Brain microvascular endothelial cell (primary cell): ENCODE results near the gene BCL7B.

Experiments
- DNase-seq: peaks from one replicate; pipeline ENCODE4 v3.0.0-alpha.2; 2020
- H3K27ac ChIP-seq: fragments of 250-450 bp; sonication (Bioruptor Pico); 2 replicates; pipeline ENCODE4 v1.5.1; 2020; ENCODE audit warnings: mild to moderate bottlenecking, moderate library complexity
- H3K27me3 ChIP-seq: fragments of 250-450 bp; sonication (Bioruptor Pico); replicated peaks from 2 replicates; pipeline ENCODE4 v1.5.1; 2020; ENCODE audit warnings: mild to moderate bottlenecking
- H3K36me3 ChIP-seq: fragments of 250-450 bp; sonication (Bioruptor Pico); replicated peaks from 2 replicates; pipeline ENCODE4 v1.5.1; 2020; ENCODE audit warnings: mild to moderate bottlenecking
- H3K4me3 ChIP-seq: 2 replicates; pipeline ENCODE4 v1.5.1; 2011; ENCODE audit warnings: low read depth, mild to moderate bottlenecking, control low read depth, low read length, moderate library complexity
- CTCF ChIP-seq: IDR thresholded peaks from 2 replicates; pipeline ENCODE4 v1.5.1; 2011; ENCODE audit warnings: low read depth, mild to moderate bottlenecking, moderate library complexity, low read length, control low read depth, inconsistent platforms; ENCODE audit errors: missing control alignments
- in situ Hi-C: cut with HindIII; loops from 2 replicates; pipeline ENCODE4 v1.10.0; 2017; ENCODE audit warnings: low sequenced_read_pairs, low pct_ligation_motif_present

The BCL7B gene

GRCh38 chr7:73573276-73573675 is 15.8 kb upstream of the BCL7B start:
- in situ Hi-C loops = no loop called here
- no peaks in the 10 kb centered on the region for H3K27me3 ChIP-seq
- H3K4me3 ChIP-seq = no peak overlapping the region
- TF ChIP-seq CTCF = no peak
- peaks cover 65% of the 10 kb centered on the region for H3K36me3 ChIP-seq
- DNase-seq = no peak
- no peak overlapping the region for H3K27ac ChIP-seq

GRCh38 chr7:73572767-73573186 is 15.3 kb upstream of the BCL7B start:
- TF ChIP-seq CTCF = no peak
- Histone ChIP-seq H3K27me3 (no peaks in the 10 kb centered on the region), H3K27ac (no peak overlapping the region), H3K36me3 (peaks cover 65% of the 10 kb centered on the region), H3K4me3 (no peak overlapping the region)
- in situ Hi-C loops = no loop called here
- DNase-seq = no peak

GRCh38 chr7:73570977-73571376 is 13.5 kb upstream of the BCL7B start:
- no peak for TF ChIP-seq CTCF
- no peak for DNase-seq
- in situ Hi-C loops = no loop called here
- Histone ChIP-seq H3K27me3 (no peaks in the 10 kb centered on the region), H3K27ac (no peak overlapping the region), H3K4me3 (no peak overlapping the region), H3K36me3 (peaks cover 65% of the 10 kb centered on the region)

- in situ Hi-C loops = no loop called here
- Histone ChIP-seq H3K27me3 (no peaks in the 10 kb centered on the region), H3K4me3 (no peak overlapping the region), H3K27ac (no peak overlapping the region), H3K36me3 (peaks cover 62% of the 10 kb centered on the region)
- no peak for DNase-seq
- TF ChIP-seq CTCF = no peak
Measured at GRCh38 chr7:73570521-73570920, 13.0 kb upstream of the BCL7B start.

- peaks cover 53% of the 10 kb centered on the region for H3K36me3 ChIP-seq
- no peak overlapping the region for H3K4me3 ChIP-seq
- DNase-seq = no peak
- no peak overlapping the region for H3K27ac ChIP-seq
- H3K27me3 ChIP-seq = no peaks in the 10 kb centered on the region
- in situ Hi-C loops = no loop called here
- TF ChIP-seq CTCF = no peak
Measured at GRCh38 chr7:73569042-73569608, 11.6 kb upstream of the BCL7B start.
